NCI-H460 (cell line): Measurements from ENCODE around the gene ADCY6. TPM values are rescaled to one million over a fixed set of nuclear protein-coding genes. Genes with fewer than 3 reads are reported as not detected.
A peak's percentile ranks its signal among the peaks of the same experiment; 100 is the strongest.
"Not testable (repeated sequence)": the region's sequence is repeated elsewhere in the genome, so short reads cannot be mapped to it uniquely, and the experiment has no call there.

Experiments used
- DNase-seq: peaks from one replicate; pipeline ENCODE4 v3.0.0-alpha.2; 2016; ENCODE audit warnings: low read depth; ENCODE audit errors: extremely low read depth
- small RNA-seq, 2 experiments: library from RNA; depleted of rRNA; stranded (forward); fragments of <200 nt; gene quantifications; one replicate each; pipeline ENCODE3, GENCODE V24; 2014
- total RNA-seq: library from RNA; depleted of rRNA; stranded (reverse); fragments of >200 nt; shearing (Covaris generic); gene quantifications from 2 replicates; pipeline ENCODE4 v1.2.3, GENCODE V29; 2014; rRNA removed

Gene ADCY6
- total RNA-seq, 1 experiment from 2014 or later, result 8.0 TPM

DNA sequence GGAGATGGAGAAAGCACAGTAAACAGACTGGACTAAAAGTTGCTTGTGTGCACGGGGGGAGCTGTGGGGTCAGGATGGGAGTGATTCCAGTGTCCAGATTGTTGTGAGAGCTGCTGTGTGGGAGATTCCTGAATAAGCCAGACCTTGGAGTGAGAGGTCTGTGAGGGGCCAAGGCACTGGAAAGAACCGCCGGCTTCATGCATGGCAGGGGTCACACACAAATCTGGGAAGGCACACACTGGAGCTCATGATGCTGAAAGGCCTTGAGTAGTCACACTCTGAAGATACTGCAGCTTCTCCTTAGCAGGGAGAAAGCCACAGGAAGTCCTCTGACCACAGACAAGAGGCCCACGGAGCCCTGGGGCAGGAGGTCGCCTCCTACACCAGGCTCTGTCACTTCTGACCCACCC is 23.1 kb downstream of the ADCY6 start:
- no peak for DNase-seq

DNA sequence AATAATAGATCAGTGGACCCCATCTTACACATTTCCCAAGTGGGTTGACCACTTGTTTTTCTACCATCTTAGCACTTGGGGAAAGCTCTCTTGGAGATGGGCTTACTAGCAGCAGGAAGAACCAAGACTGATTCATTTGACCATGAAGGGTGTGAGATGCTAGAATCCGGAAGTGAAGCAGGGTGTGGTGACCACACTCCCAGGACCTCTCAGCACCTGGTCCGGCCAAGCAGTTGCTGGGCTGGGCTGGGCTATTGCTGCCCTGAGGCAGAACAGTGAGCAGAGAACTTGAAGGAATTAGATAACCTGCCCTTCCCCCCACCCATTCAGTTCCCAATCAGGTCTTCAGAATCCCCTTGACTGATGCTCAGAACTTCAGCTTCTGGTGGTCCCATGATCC is 24.4 kb downstream of the ADCY6 start:
- DNase-seq, result no peak

DNA sequence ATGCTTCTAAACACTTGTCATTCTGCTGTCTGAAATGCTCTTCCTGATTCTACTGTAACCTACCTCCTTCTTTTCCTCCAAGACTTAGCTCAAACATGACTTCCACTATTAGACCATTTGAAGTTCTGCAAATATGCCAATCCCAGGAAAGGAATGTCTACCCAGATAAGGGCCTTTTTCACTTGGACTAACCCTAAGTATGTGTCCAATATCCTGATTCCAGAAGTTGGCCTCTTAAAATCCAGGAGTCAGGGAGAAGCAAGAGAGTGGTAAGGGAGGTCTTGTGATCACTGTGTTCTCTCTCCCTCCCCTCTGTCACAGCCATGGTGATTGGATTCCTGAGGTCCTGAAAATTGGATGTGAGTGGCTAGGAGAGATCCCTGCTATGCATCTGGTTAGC is 30.2 kb downstream of the ADCY6 start:
- DNase-seq, result no peak

DNA sequence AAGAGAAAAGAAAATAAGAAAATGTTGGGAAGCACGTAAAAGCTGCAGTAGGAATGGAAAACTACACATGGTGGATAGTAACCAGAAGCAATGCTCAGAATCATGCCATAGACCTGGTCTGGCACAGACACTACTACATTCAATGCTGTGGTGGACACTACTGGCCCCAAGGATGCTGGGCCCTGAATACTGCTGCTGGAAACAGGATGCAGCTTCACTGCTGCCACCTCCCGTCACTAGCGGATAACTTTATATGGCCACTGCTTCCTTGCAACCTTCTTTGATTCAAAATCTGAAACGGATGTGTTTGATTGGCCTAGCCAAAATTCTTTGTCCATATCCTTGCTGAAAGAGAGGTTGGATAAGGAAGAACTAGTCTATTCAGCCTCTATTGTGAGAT is 30.7 kb downstream of the ADCY6 start:
- DNase-seq, result no peak

DNA sequence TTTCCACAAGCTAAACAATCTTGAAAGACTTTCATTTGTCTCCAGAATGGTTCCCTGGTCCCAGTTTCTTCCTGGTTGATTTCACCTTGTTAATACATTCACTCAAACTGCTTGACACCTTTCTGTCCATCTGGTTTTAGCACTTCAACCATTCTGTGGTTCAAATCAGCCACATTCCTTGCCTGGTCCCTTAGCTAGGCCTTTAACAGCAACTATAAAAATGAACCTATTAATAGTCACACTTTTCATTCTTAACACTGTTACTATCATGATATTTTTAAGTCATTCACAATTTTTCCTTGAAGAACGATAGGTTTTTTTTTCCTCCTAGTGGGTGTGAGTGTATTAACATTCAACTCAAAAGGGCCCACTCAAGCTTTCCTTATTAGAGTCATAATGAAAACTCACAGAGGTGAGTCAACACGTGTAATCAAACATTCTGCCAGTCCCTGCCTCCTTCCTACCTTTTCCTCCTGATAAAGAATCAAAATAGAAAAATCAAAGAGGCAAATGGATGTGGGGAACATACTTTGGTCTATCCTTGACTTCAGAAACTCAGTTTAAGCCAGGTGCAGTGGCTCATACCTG is 38.0 kb downstream of the ADCY6 start:
- DNase-seq, result no peak

DNA sequence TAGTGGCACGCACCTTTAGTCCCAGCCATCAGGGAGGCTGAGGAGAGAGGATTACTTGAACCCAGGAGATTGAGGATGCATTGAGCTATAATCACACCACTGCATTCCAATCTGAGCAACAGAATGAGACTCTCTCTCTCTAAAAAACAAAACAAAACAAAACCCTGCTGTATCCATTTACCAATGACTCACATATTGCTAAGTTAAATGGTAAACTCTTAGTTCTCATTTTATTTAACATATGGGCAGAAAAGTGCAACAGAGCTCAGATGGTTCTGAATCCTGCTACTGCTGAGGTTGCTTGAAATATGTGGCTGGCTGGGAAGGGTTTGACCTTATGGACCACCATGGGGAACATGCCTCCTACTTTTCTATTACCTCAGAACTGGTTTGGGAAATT is 38.7 kb downstream of the ADCY6 start:
- no peak for DNase-seq

DNA sequence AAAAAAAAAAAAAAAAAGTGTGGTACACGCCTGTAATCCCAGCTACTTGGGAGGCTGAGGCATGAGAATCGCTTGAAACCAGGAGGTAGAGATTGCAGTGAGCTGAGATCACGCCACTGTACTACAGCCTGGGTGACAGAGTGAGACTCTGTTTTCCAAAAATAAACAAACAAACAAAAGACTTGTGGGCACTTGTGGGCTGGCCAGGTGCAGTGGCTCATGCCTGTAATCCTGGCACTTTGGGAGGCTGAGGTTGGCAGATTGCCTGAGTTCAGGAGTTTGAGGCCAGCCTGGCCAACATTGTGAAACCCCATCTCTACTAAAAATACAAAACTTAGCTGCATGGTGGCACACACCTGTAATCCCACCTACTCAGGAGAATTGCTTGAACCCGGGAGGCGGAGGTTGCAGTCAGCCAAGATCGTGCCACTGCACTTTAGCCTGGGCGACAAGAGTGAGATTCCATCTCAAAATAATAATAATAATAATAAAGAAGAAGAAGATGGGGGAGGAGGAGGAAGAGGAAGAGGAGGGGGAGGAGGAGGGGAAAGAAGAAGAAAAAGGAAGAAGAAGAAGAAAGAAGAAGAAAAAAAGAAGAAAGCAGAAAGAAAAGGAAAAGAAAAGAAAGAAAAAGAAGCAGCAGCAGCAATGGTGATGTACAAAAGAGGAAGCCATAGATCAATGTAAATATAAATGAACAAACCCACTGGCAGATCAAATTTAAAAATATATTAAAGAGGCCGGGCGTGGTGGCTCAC is 44.5 kb downstream of the ADCY6 start:
- no peak for DNase-seq

DNA sequence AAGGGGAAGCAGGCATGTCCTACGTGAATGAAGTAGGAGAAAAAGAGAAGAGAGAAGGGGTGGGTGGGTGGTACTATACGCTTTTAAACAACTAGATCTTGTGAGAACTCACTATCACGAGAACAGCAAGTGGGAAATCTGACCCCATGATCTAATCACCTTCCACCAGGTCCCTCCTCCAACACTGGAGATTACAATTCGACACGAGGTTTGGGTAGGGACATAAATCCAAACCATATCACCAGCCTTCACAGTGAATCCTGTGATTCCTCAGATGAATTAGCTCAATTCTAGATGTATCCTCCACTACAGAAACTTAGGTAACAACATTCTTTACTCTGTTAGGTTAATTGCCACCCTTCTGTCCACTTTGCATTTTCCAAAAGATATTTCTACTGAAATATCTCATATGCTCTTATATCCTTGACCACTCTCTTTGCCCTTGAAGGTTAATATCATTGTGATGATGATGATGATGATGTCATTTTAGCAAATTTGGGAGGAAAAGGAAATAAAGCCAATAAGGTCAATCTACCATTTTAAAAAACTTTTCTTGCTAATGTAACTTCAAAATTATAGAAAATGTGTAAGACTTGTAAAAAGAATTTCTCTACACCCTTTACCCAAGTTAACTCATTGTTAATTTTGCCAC is 49.1 kb downstream of the ADCY6 start:
- no peak for DNase-seq

DNA sequence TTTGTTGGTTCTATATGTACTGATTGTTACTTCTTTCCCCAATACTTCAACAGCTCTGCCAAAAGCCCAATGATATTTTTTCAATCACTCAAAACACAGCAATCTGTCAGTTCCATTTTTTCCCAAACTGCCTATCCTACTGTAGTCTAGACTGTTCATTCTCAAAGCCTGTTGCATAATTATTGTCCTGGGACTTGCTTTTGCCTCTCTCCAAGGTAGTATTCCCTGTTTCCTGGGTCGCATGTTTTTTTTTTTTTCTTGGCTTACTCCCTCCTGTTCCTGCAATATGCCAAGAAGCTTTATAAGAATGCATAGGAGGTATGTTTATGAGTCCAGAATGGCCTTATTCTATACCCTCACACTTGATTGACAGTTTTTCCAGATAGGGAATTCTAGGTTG is 52.4 kb downstream of the ADCY6 start:
- DNase-seq, result no peak

DNA sequence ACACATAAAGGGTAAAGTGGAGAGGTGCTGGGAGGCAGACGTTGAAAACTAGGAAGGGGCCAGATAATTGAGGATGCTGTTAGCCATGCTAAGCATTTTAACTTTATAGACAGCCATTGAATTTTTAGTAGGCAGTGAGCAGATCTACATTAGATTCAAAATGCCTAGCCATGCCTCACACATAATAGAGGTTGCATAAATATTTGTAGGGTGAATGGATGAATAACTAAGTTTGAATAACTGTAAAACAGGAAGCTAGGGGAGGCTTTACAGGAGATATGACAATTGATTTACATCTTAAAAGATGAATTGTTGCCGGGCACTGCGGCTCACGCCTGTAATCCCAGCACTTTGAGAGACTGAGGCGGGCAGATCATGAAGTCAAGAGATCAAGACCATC is 60.1 kb downstream of the ADCY6 start:
- no peak for DNase-seq

DNA sequence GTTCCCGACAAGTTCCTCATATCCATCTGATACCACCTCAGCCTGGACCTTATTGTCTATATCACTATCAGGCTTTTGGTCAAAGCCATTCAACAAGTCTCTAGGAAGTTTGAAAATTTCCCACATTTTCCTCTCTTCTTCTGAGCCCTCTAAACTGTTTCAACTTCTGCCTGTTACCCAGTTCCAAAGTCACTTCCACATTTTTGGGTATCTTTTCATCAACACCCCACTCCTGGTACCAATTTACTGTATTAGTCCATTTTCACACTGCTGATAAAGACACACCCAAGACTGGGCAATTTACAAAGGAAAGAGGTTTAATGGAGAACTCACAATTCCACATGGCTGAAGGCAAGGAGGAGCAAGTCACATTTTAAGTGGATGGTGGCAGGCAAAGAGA is 68.2 kb downstream of the ADCY6 start:
- DNase-seq, result not testable (repeated sequence)

DNA sequence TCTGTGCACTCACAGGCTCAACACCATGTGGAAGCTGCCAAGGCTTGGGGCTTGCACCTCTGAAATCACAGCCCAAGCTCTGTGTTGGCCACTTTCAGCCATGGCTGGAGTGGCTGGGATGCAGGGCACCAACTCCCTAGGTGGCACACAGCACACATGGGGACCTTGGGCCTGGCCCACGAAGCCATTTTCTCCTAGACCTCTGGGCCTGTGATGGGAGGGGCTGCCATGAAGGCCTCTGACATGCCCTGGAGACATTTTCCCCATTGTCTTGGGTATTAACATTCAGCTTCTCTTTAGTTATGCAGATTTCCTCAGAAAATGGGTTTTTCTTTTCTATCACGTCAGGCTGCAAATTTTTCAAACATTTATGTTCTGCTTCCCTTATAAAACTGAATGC is 68.7 kb downstream of the ADCY6 start:
- not testable (repeated sequence) for DNase-seq

DNA sequence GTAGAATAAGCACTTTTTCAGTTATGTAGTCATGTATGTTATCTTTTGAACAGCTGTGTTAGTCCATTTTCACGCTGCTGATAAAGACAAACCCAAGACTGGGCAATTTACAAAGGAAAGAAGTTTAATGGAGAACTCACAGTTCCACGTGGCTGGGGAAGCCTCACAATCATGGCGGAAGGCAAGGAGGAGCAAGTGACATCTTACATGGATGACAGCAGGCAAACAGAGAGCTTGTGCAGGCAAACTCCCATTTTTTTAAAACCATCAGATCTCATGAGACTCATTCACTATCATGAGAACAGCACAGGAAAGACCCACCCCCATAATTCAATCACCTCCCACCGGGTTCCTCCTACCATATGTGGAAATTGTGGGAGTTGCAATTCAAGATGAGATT is 69.9 kb downstream of the ADCY6 start:
- not testable (repeated sequence) for DNase-seq

DNA sequence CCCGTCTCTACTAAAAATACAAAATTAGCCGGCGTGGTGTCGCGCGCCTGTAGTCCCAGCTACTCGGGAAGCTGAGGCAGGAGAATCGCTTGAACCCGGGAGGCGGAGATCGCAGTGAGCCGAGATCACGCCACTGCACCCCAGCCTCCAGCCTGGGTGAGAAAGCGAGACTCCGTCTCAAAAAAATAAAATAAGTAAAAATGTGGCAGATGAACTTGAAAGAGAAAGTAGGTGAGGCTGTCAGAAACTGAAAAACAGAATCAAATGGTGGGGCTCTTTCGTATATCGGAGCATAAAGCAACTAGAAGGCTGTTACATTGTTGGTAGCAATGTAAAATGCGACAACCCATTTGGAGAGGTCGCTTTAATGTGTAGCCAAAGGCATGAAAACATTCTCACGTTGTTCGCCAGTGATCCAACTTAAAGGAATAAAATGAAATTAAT is 71.6 kb downstream of the ADCY6 start:
- no peak for DNase-seq

DNA sequence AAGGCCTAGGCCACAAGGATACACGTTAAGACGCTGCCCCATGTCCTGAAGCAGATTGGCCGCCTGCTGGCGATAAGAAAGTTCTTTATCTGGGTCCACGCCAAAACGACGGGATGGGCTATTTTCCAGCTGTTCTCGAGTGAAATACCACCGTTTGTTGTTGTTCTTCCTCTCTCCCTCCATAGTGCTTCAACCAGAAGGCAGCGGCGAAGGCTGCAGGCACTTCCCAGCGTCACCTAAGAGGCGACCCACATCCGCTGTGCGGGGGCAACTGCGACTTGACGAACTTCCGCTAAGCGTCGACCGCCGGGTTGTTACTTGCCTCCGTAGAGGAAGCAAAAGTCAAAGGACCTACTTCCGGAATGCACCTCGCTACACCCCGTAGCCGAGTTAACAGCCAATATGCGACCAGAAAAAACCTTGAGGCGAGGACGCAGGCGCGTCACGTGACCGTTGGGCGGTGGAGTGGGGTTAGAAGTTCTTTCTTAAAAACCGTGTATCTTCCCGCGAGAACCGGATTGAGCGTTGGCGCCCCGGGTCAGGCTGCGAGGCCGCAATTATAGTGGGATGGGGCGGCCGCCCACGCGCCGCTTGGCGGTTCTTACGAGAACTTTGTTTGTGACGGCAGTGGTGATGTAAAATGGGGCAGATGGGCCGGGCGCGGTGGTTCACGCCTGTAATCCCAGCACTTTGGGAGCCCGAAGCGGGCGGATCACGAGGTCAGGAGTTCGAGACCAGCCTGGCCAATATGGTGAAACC is 72.2 kb downstream of the ADCY6 start, which contains the start of gene CCNT1:
TSS of gene CCNT1 (minus strand) at position 215 of the 759 bp plus-strand sequence. CDS start at position 183, 32 bp downstream.
- peak; percentile 100 for DNase-seq

Small RNA genes lying within 50 kb of the gene (small RNA-seq; reads per million reads assigned to genes)
- gene MIR4701, result 0 reads per million in 2 experiments
- 0 reads per million in 2 experiments for gene RF00019

Other genes with a start within 250 kb of the ADCY6 start
- gene LALBA, start 219.0 kb downstream of the ADCY6 start, total RNA-seq, result not detected in 2 replicates
- gene KANSL2, start 106.9 kb downstream of the ADCY6 start, total RNA-seq, result 63.9 and 66.4 TPM in 2 replicates
- 36.8 and 43.6 TPM in 2 replicates for gene CCNT1, start 72.4 kb downstream of the ADCY6 start, total RNA-seq
- gene CACNB3, start 29.4 kb upstream of the ADCY6 start, total RNA-seq, result 6.3 and 6.6 TPM in 2 replicates
- gene DDX23, start 63.1 kb upstream of the ADCY6 start, total RNA-seq, result 67.8 and 68.6 TPM in 2 replicates
- gene RND1, start 76.8 kb upstream of the ADCY6 start, total RNA-seq, result 0.17 TPM in 1 of 2 replicates, not detected in the other
- 47.1 and 54.6 TPM in 2 replicates for gene FKBP11, start 136.4 kb upstream of the ADCY6 start, total RNA-seq
- gene ARF3, start 168.4 kb upstream of the ADCY6 start, total RNA-seq, result 45.5 and 50.8 TPM in 2 replicates
- 3.9 and 4.5 TPM in 2 replicates for gene WNT10B, start 182.6 kb upstream of the ADCY6 start, total RNA-seq
- not detected in 2 replicates for gene WNT1, start 189.2 kb upstream of the ADCY6 start, total RNA-seq
- gene DDN, start 210.3 kb upstream of the ADCY6 start, total RNA-seq, result 0.40 and 0.50 TPM in 2 replicates
- 90.7 and 92.8 TPM in 2 replicates for gene PRKAG1, start 229.7 kb upstream of the ADCY6 start, total RNA-seq